GM19043 (cell line): Measurements from ENCODE around the gene PHTF1.

Experiments used
- ATAC-seq: cut with Tn5 transposase; IDR thresholded peaks from one replicate; pipeline ENCODE4 v1.9.1; 2021; ENCODE audit warnings: low read depth; ENCODE audit not compliant: unreplicated experiment

The PHTF1 gene

DNA sequence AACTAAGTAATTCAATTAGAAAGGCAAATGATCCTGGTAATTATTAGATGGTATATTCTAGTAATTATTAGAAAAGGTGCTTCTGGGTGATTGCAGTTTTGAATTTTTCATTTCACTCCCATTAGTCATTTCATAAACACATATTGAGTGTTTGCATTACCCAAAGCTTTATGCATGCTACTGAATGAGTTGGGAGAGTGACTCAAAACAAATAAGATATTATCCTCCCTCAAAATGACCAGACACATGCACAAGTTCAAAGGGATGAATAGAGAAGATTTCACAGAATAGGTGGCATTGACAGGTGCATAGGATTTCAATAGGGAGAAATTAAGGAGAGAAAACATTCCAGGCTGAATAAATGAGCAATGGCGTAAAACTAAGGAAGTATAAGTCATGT, 84.7 kb downstream of the PHTF1 start:
- no peak for ATAC-seq

DNA sequence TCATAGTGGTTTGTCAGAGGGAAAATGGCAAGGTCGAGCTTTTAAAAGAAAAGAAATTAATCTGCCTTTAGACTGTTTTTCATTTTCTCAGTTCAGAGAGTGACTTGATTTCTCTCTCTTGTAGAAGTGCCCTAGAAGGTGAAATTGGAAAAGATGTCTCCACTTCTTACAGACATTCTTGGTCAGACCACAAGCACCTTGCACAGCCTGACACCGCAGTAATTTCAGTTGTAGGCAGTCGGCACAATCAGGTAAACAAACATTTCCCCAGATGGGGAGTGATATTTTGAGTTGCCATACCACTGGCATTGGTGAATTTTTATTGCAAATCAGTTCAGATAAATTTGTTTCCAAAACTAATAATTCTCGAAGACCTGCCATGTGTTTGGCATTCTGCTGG, 86.8 kb downstream of the PHTF1 start:
- ATAC-seq: no peak

DNA sequence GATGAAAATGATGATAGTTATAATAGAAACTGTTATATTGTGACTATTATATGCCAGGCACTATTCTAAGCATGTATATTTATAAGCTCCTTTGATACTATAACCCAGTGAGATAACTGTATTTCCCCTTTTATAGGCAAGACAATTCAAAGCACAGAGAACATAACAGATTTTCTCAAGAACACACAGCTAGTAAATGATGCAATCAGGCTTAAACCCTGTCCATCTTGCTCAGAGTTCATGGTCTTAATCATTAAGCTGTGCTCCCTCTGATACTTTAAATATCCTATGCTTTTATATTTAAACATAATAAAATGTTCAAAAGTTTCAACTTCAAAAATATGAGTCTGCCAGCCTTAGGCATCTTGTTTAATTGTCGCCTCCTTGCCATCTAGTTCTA, 88.6 kb downstream of the PHTF1 start:
- no peak for ATAC-seq

DNA sequence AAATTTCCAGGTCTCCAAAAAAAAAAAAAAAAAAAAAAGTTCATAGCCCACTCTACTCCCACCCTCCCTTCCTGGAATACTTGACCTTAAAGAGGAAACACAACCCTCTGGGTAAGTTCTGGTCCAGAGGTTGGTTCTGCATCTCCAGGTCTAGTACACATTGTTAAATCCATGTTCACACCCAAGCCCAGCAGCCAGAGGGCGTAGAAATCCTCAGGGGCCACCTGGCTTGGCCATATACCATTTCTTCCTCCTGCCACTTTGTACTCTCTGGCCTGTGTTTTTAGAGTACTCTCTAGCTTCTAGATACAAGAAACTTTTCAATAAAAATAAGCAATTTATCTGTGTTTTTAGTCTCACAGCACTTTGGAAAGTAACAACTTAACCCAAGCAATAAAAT, 89.3 kb downstream of the PHTF1 start:
- ATAC-seq: no peak

DNA sequence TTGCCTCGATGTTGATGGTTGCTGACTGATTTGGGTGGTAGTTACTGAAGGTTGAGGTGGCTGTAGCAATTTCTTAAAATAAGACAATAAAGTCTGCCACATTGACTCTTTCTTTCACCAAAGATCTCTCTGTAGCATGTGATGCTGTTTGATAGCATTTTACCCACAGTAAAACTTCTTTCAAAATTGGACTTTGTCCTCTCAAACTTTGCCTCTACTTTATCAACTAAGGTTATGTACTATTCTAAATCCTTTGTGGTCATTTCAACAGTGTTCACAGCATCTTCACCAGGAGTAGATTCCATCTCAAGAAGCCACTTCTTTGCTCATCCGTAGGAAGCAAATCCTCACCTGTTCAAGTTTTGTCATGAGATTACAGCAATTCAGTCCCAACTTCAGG, 93.2 kb downstream of the PHTF1 start:
- no peak for ATAC-seq

DNA sequence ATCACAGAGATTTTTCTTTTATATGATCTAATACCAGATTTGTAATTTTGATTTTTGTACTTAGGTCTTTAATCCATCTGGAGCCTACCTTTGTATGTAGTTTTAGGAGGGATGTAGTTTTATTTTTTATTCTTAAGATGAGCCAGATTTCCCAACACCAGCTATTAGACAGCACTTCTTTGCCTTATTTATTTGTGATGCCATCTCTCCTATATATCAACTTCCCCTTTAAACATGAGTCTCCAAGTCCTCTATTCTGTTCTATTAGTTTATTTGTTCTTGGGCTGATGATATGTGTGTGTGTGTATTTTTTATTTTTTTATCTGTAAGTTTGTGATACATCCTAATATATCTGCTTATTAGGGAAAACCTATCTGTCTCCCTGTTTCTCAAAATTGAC, 94.2 kb downstream of the PHTF1 start:
- no peak for ATAC-seq

DNA sequence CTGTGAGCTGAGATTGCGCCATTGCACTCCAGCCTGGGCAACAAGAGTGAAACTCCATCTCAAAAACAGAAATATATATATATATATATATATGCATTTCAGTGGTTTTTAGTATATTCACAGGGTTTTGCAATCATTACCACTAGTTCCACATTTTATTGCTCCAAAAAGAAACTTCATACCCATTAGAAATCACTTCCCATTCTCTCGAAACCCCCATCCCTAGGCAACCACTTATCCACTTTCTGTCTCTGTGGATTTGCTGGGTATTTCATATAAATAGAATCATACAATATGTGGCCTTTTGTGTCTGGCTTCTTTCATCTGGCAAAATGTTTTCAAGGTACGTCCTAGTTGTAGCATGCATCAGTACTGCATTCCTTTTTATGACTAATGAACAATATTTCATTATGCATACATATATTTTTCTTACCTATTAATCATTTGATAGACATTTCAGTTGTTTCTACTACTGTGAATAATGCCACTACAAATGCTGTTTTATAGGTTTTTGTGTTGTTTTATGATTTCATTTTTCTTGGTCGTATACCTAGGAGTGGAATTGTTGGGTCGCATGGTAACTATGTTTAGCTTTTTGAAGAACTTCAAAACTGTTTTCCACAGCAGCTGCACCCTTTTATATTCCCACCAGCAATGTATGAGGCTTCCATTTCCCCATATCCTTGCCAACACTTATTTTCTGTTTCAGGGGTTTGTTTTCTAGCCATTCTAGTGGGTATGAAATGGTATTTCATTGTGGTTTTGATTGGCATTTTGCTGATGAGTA, 95.9 kb downstream of the PHTF1 start:
- no peak for ATAC-seq

DNA sequence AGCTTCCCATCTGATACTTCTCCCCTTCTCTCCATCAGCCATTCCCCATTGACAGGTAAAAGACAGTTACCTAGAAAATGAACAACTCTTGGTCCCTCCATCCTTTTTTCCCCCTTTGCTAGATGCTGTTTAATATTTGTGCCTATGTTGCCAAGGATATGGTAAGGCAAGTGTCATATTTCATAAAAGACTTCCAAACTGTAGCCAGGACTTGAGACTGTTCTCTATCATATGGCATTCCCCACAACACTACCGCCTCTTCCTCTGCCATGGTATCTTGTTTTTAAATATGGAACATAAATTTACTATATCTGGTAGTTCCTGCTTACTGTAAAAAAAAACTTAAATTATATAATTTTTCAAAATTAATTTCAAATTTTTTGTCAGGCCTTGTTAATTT, 97.2 kb downstream of the PHTF1 start:
- no peak for ATAC-seq

DNA sequence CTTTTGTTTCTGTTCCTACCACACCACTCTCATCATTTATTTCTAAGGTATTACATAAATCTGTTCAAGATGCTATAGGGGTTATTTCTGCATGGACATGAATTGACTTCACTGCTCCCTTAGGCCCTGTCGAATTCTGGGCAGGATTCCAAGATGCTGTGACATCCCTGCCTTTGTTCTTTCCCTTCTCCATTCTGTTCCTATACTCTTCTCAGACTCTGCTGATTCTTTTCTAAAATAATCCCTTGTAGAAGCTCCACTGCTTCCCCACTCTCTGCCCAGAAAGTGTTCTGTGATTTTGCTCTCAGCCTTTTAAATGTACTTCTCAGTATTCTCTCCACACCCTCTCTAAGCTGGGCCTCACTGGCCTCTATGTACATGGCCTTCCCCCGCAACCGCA, 99.2 kb downstream of the PHTF1 start:
- no peak for ATAC-seq

DNA sequence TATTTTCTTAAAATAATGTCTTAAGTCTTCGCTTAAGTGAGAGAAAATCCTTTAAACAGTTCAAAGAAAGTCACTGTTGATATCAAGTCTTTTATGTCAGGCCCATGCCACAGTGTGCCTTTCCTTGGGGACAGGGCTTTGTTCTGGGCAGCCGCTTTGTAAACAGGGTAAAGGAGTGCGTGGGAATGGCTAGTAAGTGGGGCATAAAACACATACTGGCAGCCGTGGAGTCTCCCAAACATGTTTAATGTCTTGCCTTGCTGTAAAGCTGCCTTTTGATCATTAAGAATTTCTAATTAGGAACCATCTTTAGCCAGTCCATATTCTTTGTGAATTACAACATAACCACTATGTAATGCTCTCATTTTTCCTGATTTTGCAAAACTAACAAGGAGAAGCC, 99.7 kb downstream of the PHTF1 start:
- ATAC-seq: no peak

DNA sequence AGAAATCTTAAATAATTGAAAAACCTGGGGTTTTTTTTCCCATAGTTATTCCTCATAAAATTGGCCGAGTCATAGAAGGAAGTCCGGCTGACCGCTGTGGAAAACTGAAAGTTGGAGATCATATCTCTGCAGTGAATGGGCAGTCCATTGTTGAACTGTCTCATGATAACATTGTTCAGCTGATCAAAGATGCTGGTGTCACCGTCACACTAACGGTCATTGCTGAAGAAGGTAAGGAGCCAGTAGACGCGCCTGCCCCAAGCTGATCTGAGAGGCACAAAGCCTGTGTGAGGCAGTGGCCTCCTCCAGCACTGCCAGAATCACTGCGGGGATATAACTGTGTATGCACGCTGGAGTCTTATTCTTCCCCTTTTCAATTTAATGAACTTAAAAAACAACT, 100.3 kb downstream of the PHTF1 start:
- ATAC-seq: no peak

DNA sequence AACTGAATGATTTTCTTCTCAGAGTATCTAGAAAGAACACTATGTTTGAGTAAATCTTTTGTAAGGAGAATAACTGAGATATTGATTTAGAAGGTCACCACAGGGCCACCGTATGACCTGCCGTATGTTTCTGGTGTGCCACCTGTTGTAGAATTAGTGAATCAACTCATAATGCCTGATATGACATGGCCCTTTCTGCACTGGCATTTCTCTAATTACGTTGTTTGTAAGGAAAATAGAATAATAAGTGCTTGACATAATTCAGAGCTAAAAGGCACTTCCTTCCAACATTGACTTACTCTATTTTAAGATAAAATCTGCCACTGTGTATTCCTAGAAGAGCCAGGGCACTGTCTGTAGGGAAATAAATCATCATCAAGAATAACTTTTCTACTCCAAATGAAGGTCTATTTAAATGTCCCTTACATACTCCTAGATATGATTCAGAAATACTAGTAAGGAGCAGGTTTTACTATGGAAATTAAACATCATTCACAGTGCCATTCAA, 101.7 kb downstream of the PHTF1 start:
- no peak for ATAC-seq

DNA sequence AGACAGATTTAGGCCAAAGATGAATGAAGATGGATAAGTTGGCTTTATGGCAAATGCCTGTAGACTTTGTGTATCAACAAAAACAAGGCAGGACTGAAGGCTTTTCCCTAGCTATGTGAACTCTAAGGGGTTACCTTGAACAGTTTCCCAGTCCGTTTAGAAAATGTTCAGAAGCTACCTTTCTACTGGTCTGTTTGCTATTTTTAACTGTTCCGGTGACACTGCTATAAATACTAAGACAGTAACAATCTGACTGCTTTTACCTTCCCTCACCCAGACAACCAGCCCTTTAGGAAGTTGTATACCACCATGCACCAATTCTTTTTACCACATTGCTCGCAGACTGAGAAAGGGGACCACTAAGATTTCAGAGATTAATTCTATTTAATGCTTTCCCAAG, 102.2 kb downstream of the PHTF1 start:
- no peak for ATAC-seq

DNA sequence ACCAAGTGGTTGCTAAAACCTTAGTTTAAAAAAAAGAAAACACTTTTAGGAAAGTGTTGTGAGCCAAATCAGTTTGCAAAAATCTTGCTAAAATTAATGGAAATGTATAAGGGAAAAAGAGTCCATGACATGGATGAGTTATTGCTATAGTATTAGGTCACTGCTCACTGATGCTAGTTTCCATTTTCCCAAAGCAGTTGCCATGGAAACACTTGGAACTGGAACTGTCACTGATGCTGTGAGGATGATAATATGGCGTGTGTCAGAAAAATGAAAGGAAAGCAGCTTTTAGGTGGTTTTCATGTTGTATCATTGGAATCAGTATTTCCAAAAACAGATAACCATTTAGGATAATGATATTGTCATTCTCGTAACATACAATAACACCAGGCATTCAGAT, 104.4 kb downstream of the PHTF1 start:
- ATAC-seq: no peak

DNA sequence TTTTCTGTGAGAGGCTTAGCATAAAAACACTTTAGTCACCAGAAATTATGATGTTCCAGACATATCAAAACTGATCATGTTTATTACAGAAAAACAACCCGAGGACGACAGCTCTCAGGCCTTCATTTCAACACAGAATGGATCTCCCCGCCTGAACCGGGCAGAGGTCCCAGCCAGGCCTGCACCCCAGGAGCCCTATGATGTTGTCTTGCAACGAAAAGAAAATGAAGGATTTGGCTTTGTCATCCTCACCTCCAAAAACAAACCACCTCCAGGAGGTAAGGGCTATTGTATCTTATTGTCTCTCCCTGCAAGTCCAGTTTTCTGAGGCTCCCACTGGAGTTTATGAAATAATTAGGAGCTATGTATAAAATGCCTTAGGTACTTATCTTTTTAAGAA, 105.5 kb downstream of the PHTF1 start:
- ATAC-seq: no peak

DNA sequence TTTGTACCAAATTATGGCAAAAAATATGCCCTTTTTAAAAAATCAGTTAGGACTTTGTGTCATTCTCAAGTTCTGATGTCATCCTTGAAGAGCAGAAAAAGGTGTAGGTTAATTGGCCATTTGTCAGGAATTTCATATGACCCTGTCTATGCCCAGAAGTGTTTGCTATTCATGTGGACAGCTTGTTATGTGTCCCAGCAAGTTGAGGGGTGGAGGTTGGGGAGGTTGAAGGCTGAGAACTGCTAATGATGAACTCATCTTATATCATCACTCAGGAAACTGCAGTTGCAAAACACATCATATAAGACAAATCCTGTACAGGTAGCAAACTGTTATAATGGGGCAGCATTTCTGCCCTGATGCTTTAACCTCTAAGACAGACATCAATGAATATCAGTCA, 106.5 kb downstream of the PHTF1 start:
- no peak for ATAC-seq

DNA sequence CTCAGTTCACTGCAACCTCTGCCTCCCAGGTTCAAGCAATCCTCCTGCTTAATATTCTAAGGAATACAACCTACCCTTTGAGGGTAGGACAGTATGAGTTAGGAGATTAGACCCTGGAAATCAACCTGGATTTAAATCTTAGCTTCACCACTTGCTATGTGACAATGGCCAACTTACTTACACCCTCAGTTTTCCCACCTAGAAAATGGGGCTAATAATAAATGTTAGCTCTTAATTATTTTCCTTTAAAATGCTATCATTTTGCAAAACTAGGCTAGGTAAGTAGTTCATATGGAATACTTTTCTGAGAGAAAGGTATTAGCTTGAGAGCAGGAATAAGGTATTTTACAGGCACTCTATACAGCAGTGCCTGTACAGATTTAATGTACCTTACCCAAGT, 110.8 kb downstream of the PHTF1 start:
- no peak for ATAC-seq

DNA sequence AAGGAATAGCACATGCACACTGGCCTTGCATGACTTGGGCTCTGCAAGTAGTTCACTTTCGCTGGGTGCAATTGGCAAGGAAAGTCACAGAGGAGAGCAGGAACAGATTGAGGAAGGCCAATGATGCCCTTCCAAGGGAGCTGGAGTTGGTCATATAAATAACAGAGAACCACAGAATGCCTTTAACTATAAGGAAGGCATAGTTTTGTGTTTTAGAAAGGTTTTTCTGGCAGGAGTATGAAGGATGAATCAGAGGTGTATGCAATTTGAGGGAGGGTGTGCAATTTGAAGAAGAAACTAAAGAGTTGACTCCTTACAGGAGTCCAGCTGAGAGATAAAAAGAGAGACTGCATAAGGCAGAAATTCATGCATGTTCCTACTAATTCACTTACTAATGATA, 112.1 kb downstream of the PHTF1 start:
- ATAC-seq: no peak
